HEK293T (cell line): Measurements from ENCODE around the gene ARFIP1.

Experiments
- BHLHE40 ChIP-seq: fragments of 450-650 bp; IDR thresholded peaks from 2 replicates; pipeline ENCODE4 v1.6.1; 2016; ENCODE audit warnings: mild to moderate bottlenecking, moderate library complexity, borderline replicate concordance
- FOXM1 ChIP-seq: fragments of 450-650 bp; IDR thresholded peaks from 2 replicates; pipeline ENCODE4 v1.6.1; 2017; ENCODE audit warnings: mild to moderate bottlenecking, borderline replicate concordance
- SUZ12 ChIP-seq: fragments of 450-650 bp; IDR thresholded peaks from 2 replicates; pipeline ENCODE4 v1.6.1; 2016; ENCODE audit warnings: mild to moderate bottlenecking

- TF ChIP-seq BHLHE40 (no peak), SUZ12 (no peak), FOXM1 (no peak)
Measured at GRCh38 chr4:152808670-152809069, 28.9 kb downstream of the ARFIP1 start.
